OCI-LY3 (cell line): ENCODE measurements around the gene METTL18.

Experiments used
- EZH2phosphoT487 ChIP-seq: fragments of 200-600 bp; shearing (Covaris generic); IDR thresholded peaks from 2 replicates; pipeline ENCODE4 v1.6.1; 2018; ENCODE audit warnings: antibody characterized with exemption, mixed run types, low read depth
- TF ChIP-seq, protein P1 (sequence below): fragments of 200-600, 300-600 bp; sonication (generic); IDR thresholded peaks from 2 replicates; pipeline ENCODE4 v1.5.1; 2014; ENCODE audit warnings: antibody characterized with exemption, low read length, low read depth

DNA sequence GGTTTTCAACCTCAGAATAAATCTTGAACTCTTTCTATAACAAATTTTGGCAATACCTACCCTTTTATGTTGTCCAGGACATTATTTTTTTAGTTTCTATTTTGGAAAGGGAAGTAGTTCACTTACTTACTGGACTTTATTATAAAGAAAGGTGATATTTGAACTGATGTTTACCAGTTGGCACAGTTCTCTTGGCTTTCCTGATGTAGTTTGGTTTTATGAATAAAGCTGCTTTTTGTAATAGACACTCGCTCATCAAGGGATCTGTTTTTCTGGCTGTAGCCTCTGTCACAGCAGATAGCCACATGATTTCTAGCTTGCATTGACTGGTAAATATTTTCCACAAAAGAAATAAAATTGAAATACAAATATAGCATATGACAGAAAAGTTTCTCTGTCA lies 40.9 kb upstream of the METTL18 start:
- TF ChIP-seq, protein P1, sequence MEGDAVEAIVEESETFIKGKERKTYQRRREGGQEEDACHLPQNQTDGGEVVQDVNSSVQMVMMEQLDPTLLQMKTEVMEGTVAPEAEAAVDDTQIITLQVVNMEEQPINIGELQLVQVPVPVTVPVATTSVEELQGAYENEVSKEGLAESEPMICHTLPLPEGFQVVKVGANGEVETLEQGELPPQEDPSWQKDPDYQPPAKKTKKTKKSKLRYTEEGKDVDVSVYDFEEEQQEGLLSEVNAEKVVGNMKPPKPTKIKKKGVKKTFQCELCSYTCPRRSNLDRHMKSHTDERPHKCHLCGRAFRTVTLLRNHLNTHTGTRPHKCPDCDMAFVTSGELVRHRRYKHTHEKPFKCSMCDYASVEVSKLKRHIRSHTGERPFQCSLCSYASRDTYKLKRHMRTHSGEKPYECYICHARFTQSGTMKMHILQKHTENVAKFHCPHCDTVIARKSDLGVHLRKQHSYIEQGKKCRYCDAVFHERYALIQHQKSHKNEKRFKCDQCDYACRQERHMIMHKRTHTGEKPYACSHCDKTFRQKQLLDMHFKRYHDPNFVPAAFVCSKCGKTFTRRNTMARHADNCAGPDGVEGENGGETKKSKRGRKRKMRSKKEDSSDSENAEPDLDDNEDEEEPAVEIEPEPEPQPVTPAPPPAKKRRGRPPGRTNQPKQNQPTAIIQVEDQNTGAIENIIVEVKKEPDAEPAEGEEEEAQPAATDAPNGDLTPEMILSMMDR = no peak
- no peak for TF ChIP-seq EZH2phosphoT487
